Measurements from ENCODE around the gene PAGR1.
"Not testable (repeated sequence)": the region's sequence is repeated elsewhere in the genome, so short reads cannot be mapped to it uniquely, and the experiment has no call there.

PAGR1 gene

GRCh38 chr16:29815793-29816693, at the start of gene PAGR1:
PAGR1 (plus strand) TSS chr16:29816152; CDS start chr16:29816526, 374 bp downstream.
- peak; percentile 95 to 99 for DNase-seq

DNA sequence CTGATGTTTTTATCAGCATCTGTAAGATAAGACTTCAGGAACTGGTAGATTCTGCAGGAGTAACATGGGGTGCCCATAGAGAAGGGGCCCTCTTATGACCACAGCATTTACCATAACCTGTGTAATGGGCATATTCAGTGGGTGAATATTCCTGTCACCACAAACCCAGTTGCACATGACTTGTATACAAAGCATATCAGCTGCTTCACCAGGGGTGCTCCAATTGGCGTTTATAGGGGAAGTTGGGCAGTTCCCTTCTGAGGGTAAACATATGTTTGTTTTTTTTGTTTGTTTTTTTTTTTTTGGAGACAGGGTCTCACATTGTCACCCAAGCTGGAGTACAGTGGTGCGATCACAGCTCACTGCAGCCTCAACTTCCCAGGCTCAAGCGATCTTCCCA, 49.4 kb upstream of the PAGR1 start:
- DNase-seq, result no peak

- DNase-seq, result no peak
Measured at GRCh38 chr16:29767062-29767461, 48.9 kb upstream of the PAGR1 start.

DNA sequence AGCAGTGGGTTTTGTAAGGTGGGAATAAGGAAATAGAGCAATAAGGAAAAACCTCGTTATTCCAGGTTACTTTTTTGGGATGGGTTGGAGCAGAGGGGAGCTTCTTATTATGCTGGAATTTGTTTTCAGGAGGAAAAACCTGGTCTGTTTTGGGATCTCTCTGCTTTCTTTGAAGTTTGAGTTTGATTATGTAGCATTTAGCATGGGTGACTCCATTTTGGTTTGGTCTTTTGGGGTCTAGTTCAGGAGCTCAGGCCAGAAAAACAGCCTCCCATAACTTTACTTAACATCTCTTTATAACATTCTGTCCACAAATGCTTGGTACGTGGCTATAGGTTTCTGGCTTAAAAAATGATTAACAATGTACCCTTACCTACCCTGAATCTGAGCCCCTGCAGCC, 46.4 kb upstream of the PAGR1 start:
- no peak for DNase-seq

DNA sequence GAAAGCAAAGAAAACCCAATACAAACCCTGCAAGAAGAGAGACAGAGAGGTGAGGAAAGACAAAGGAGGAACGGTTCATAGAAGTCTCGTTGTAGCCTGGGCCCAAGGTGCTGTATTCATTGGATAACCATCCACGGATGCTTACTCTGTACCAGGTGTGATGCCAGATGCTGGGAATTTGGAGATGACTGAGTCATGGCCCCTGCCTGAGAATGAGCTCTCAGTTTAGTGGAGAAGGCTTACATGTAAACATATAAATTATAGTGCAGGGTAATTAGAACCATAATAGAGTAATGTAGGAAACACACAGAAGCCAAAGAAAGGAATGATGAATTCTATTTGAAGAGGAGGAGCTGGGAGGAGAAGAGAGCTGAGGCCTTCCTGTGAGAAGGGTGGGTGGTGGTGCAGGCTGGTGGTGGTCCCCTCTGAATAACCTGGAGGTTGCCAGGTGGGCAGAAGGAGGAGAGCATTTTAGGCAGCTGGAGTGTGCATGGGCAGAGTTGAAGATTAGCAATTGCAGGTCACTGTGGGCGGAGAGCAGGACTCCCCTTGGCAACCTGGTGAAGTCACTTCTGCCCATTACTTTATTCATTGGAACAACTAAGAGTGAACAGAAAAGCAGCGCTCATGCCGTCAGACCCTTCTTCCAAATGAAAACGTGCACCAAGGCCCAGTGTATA, 45.6 kb upstream of the PAGR1 start:
- DNase-seq, result no peak

- not testable (repeated sequence) for DNase-seq
Measured at GRCh38 chr16:29772330-29772729, 43.6 kb upstream of the PAGR1 start.

GRCh38 chr16:29774730-29775129, 41.2 kb upstream of the PAGR1 start:
- DNase-seq, result no peak

DNA sequence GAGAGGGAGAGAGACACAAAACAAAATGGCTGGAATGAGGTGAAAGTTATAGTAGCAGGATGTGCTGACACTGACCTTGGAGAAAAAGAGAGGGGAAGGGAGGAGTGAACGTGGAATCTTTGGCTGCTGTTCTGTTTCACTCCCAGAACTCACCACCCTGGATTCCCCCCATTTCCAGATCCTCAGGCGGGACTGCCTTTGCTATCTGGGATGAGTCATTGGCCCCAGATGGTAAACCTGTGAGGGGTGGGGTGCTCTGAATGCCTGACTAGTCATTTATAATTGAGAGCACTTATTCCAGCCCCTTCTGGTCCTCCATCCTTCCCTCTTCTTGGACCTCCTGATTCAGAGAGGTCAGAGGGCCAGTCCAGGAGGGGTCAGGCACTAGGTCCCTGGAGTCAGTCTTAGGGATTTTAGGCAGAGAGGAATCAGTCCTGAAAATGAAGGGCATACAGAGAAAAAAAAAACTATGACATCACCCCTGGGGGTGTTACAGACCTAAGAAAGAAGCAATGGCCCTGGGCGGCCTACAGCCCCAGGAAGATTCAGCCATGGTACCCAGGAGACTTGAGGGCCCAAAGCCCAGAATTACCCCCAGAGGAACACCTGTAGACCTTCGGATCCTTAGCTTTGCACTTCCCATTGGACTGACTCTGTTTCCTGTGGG, 40.1 kb upstream of the PAGR1 start:
- no peak for DNase-seq

DNA sequence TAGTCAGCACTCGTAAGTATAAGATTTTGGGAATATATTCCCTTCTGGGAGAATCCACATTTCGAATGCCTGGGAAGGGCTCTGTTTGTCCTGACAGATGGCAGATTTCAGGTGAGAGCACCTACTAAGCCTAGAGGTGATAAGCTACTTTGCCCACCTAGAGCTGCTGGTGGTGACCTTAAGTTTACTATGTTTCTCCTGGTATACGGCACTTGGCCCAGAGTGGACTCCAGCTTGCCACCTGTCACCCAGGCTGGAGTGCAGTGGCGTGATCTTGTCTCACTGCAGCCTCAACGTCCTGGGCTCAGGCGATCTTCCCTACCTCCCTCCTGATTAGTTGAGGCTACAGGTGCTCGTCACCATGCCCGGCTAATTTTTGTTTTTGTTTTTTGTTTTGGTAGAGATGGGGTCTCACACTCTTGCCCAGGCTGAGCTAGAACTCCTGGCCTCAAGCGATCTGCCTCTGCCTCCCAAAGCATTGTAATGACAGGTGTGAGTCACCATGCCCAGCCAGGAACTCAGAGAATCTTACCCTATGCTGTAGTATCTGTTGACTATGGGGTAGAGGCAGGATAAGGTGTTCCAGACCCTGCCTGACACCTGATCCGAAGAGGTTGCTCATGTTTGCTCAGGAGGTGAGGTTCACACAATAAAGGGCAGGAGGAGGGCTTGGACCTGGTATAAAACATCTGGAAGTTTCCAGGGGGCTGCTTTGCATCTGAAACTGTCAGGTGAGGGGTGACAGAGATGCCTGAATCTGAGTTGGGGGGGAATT, 38.2 kb upstream of the PAGR1 start, which contains the start of gene ZG16:
Gene ZG16 (plus strand): TSS at position 681 of the 775 bp plus-strand sequence. CDS start 1,011 bp downstream, outside the sequence.
- DNase-seq, result no peak

DNA sequence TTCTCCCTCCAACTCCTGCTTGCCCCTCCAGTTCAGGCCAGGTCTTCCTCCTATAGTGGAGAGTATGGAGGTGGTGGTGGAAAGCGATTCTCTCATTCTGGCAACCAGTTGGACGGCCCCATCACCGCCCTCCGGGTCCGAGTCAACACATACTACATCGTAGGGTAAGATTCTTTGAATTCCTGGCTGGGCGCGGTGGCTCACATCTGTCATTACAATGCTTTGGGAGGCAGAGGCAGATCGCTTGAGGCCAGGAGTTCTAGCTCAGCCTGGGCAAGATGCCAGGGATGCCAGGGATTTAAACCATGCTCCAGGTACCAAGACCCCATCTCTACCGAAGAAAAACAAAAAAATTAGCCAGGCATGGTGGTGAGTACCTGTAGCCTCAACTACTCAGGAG, 36.5 kb upstream of the PAGR1 start:
- DNase-seq, result no peak

DNA sequence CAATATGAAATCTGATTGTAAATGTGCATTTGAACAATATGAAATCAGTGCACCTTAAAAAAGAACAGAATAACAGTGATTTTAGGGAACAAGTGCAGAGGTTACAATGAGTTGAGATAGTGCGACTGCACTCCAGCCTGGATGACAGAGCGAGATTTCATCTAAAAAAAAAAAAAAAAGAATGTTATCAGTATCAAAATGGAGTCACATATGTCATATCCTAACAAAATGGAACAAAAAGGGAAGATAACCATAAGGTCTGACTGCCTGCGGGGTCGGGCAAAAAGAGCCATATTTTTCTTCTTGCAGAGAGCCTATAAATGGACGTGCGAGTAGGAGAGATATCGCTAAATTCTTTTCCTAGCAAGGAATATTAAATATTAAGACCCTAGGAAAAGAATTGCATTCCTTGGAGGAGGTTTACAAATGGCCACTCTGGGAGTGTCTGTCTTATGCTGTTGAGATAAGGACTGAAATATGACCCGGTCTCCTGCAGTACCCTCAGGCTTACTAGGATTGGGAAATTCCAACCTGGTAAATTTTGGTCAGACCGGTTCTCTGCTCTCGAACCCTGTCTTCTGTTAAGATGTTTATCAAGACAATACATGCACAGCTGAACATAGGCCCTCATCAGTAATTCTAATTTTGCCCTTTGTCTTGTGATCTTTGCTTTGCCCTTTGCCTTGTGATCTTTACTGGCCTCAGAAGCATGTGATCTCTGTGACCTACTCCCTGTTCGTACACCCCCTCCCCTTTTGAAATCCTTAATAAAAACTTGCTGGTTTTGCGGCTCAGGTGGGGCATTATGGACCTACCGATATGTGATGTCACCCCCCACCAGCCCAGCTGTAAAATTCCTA, 32.6 kb upstream of the PAGR1 start:
- not testable (repeated sequence) for DNase-seq

DNA sequence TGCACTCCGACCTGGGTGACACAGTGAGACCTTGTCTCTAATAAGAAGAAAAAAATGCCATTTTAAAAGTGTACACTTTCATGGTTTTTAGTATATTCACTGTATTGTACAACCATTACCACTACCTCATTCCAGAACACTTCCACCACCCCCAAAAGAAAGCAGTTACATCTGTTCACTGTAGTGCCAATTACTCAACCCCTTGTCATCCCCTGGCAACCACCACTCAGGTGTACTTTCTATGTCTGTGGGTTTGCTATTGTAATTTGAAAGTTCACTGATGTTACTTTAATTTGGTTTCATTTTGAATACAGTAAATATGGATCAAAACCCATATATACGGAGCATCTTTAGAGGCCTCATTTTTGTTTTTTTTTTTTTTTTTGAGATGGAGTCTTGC, 31.8 kb upstream of the PAGR1 start:
- DNase-seq, result peak in 1 of 2 experiments; percentile 27

DNA sequence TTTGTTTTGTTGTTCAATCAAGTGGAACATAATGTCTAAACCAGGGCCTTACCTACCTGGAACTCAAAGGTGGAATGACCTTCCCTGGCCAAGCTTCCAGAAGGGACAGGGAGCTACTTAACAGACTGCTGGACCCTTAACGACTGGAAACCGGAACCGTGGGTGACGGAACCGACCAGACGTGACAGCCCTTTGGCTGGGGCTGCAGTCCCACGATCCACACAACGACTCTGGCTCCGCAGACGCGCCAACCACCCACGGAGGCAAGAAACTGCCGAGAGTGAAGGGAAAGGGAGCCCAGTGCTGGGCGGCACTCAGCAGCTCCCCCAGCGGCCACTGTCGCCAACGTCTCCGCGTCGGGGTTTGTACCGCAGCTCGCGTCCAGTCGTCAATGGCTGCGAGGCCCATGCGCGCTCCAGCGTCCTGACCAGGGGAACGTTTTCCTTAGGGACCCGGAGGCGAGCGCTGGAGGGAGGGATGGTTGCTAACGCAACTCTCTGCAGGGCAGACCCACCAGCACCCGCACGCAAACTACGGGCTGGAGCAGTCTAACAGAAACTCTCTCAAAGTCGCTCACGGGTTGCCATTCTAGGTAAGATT, 31.0 kb upstream of the PAGR1 start:
- DNase-seq, result peak; percentile 65 to 69

DNA sequence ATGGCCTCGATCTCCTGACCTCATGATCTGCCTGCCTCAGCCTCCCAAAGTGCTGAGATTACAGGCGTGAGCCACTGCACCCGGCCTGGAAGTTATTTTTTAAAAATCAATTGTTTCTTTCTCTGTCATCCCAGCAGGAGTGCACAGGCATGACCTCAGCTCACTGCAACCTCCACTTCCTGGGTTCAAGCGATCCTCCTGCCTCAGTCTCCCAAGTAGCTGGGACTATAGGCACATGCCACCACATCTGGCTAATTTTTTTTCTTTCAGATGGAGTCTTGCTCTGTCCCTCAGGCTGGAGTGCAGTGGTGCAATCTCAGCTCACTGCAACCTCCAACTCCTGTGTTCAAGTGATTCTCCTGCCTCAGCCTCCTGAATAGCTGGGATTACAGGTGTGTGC, 28.8 kb upstream of the PAGR1 start:
- not testable (repeated sequence) for DNase-seq

DNA sequence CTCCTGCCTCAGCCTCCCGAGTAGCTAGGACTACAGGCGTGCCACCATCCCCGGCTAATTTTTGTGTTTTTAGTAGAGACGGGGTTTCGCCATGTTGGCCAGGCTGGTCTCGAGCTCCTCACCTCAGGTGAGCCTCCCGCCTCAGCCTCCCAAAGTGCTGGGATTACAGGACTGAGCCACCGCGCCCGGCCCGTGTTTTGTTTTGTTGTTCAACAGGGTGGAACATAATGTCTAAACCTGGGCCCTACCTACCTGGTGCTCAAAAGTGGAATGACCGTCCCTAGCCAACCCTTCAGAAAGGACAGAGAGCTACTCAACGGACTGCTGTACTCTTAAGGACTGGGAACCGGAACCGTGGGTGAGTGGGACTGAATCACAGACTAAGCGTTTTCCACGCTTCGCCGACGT, 26.2 kb upstream of the PAGR1 start:
- no peak for DNase-seq

- peak; percentile 99 to 100 for DNase-seq
Measured at GRCh38 chr16:29790183-29790948, 25.6 kb upstream of the PAGR1 start, which contains the start of gene KIF22. KIF22 (plus strand) TSS chr16:29790751; CDS start chr16:29790760, 9 bp downstream.

DNA sequence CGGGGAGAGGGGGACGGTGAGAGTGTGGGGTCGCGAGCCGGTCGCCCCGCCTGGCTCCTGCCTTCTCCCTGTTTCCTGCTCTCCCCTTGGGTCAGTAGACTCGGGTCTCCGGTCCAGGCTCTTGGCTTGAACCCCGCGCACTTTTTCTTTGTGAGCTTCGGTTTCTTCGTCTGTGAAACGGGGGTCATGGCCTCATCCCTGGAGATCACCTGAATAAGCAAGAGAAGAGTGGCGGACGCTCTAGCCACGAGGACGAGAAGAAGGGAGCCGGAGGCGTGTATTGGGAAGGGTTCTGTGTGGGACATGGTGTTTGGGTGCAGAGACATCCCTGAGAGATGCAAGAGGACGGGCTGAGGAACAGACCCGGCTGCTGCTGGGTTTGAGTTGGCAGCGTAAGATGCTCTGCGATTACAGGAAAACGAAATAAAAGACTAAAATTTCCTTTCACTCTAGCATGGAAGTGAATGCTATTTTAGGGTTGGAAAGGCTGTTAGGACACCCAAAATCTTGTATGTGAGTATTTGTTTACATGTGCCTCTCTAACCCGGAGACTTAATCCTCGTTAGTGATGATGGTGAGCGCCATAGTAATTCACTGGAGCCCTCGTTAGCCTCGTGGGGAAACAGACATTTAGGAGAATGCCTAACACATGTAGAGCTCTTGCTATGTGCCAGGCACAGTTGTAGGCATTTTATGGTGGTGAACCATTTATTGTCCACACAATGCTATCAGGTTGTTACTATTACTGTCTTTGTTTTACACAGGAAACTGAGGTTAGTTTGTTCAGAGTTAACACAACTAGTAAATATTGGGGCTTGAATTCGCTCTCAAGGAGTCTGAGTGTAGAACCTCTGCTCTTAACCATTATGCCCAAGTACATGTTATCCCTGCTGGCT, 24.8 kb upstream of the PAGR1 start:
- no peak for DNase-seq

GRCh38 chr16:29791845-29792807, 23.8 kb upstream of the PAGR1 start:
- no peak for DNase-seq

Data from stimulated activated CD4-positive, alpha-beta T cell treated with anti-CD3 and anti-CD28 coated beads, Interleukin-4, amount 100 ng/mL, for 4 hours (primary cell).